Fibroblast of lung (primary cell): Measurements from ENCODE around the gene VGLL1.

ENCODE experiments used
- EZH2 ChIP-seq: IDR thresholded peaks from 2 replicates; pipeline ENCODE4 v1.5.1; 2012; ENCODE audit warnings: low read length, control low read depth, mild to moderate bottlenecking; ENCODE audit errors: missing control alignments
- TF ChIP-seq, protein P1 (sequence below), 2 donors: IDR thresholded peaks in 1 of 2; conservative IDR thresholded peaks in 1 of 2; 1 replicate in 1 of 2; 2 replicates in 1 of 2; pipeline ENCODE4 v1.5.1; 2011 to 2012; ENCODE audit warnings: low read length in 2 of 2, control low read depth in 1 of 2, inconsistent platforms in 1 of 2, low read depth in 1 of 2, mild to moderate bottlenecking in 1 of 2

DNA sequence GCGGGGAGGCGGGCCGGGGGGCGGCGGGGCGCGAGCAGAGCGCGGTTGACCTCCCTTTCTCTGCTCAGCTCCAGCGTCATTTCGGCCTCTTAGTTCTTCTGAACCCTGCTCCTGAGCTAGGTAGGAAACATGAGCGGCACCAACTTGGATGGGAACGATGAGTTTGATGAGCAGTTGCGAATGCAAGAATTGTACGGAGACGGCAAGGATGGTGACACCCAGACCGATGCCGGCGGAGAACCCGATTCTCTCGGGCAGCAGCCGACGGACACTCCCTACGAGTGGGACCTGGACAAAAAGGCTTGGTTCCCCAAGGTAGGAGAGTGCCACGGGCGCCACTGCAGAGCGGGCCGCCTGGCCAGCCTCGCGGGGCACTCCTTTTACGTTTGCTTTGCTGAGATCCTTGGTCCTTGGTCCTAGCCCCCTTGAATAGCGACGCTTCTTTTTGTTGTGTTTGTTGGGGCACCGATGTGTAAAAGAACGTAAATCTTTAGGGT, 34.4 kb upstream of the VGLL1 start, which contains the start of gene HTATSF1:
- TF ChIP-seq, protein P1, sequence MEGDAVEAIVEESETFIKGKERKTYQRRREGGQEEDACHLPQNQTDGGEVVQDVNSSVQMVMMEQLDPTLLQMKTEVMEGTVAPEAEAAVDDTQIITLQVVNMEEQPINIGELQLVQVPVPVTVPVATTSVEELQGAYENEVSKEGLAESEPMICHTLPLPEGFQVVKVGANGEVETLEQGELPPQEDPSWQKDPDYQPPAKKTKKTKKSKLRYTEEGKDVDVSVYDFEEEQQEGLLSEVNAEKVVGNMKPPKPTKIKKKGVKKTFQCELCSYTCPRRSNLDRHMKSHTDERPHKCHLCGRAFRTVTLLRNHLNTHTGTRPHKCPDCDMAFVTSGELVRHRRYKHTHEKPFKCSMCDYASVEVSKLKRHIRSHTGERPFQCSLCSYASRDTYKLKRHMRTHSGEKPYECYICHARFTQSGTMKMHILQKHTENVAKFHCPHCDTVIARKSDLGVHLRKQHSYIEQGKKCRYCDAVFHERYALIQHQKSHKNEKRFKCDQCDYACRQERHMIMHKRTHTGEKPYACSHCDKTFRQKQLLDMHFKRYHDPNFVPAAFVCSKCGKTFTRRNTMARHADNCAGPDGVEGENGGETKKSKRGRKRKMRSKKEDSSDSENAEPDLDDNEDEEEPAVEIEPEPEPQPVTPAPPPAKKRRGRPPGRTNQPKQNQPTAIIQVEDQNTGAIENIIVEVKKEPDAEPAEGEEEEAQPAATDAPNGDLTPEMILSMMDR (conservative IDR thresholded peaks at IDR 0.05 in 1 of 2, IDR thresholded peaks at IDR 0.05 in 1 of 2; ENCODE audit: low read depth in 1 of 2, low read length in 2 of 2) = no peak
- no peak for TF ChIP-seq EZH2
